OCI-LY3 (cell line): ENCODE measurements around the gene EPHA8.

Experiments
- H2AFZ ChIP-seq: fragments of 200-600, 300-600 bp; shearing (Covaris generic); 2 replicates; pipeline ENCODE4 v1.6.0; 2014; ENCODE audit warnings: antibody characterized with exemption, low read depth, low read length
- H3K27ac ChIP-seq: fragments of 200-600, 300-600 bp; sonication (generic); 2 replicates; pipeline ENCODE4 v1.5.1; 2014; ENCODE audit warnings: mild to moderate bottlenecking, low read length, moderate library complexity, mixed read lengths
- H3K27me3 ChIP-seq: fragments of 200-600, 300-600 bp; sonication (generic); 2 replicates; pipeline ENCODE4 v1.6.1; 2014; ENCODE audit warnings: low read depth, low read length, mixed read lengths
- H3K36me3 ChIP-seq: fragments of 200-600, 300-600 bp; sonication (generic); replicated peaks from 2 replicates; pipeline ENCODE3; 2014; ENCODE audit warnings: low read depth, low read length, mixed read lengths
- H3K4me1 ChIP-seq: fragments of 300-600, 200-600 bp; sonication (generic); 2 replicates; pipeline ENCODE4 v1.6.1; 2014; ENCODE audit warnings: low read length, mixed read lengths
- H3K4me2 ChIP-seq: fragments of 200-600, 300-600 bp; sonication (generic); 2 replicates; pipeline ENCODE4 v1.6.1; 2014; ENCODE audit warnings: low read length, mixed read lengths
- H3K4me3 ChIP-seq: fragments of 300-600, 200-600 bp; sonication (generic); 2 replicates; pipeline ENCODE4 v1.5.1; 2014; ENCODE audit warnings: antibody characterized with exemption, mild to moderate bottlenecking, low read length, moderate library complexity
- H3K79me2 ChIP-seq: fragments of 300-600, 200-600 bp; shearing (Covaris generic); 2 replicates; pipeline ENCODE4 v1.6.1; 2014; ENCODE audit warnings: mild to moderate bottlenecking, low read length, mixed read lengths
- H3K9ac ChIP-seq: fragments of 300-600, 200-600 bp; shearing (Covaris generic); 2 replicates; pipeline ENCODE4 v1.6.0; 2014; ENCODE audit warnings: mild to moderate bottlenecking, low read length, moderate library complexity
- H3K9me3 ChIP-seq: fragments of 200-600, 300-600 bp; shearing (Covaris generic); 2 replicates; pipeline ENCODE4 v1.6.1; 2014; ENCODE audit warnings: low read length, mixed read lengths; ENCODE audit not compliant: insufficient read depth
- H4K20me1 ChIP-seq: fragments of 200-600, 300-600 bp; sonication (generic); 2 replicates; pipeline ENCODE4 v1.6.1; 2016; ENCODE audit warnings: low read length, mixed read lengths; ENCODE audit not compliant: insufficient read depth
- EZH2phosphoT487 ChIP-seq: fragments of 200-600 bp; shearing (Covaris generic); IDR thresholded peaks from 2 replicates; pipeline ENCODE4 v1.6.1; 2018; ENCODE audit warnings: antibody characterized with exemption, mixed run types, low read depth
- TF ChIP-seq, protein P1 (sequence below): fragments of 200-600, 300-600 bp; sonication (generic); IDR thresholded peaks from 2 replicates; pipeline ENCODE4 v1.5.1; 2014; ENCODE audit warnings: antibody characterized with exemption, low read length, low read depth

Gene EPHA8

DNA sequence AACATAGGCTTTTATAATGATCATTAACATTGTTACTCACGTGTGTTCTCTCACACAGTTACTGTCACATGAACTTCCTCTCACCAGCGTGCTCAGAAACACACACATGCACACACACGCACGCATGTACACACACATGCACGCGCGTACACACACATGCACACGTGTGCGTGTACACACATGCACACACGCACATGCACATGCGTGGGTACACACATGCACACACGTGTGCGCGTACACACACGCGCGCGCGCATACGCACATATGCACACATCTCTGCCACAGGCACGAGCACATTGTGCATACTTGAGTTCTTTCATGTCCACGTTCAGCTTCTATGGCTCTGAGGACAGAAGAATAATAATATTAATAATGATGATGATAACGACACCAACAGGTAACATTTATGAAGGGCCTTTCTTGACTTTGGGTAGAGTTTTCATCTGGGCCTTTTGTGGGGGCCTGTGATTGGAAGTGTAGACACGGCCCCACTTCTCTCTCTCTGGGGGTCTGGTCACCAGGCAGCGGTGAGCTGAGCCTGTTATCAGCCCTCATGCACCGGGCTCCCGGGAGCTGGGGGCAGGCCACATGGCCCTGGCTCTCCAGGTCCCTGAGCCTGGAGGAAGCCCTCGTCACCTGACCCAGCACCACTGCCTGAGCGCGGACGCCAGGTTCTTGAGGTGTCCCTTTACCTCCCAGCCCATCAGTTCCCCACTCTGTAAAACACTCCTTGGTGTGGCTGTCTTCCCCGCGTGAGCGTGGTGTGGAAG, 7.0 kb downstream of the EPHA8 start:
- no peak for TF ChIP-seq EZH2phosphoT487
- TF ChIP-seq, protein P1, sequence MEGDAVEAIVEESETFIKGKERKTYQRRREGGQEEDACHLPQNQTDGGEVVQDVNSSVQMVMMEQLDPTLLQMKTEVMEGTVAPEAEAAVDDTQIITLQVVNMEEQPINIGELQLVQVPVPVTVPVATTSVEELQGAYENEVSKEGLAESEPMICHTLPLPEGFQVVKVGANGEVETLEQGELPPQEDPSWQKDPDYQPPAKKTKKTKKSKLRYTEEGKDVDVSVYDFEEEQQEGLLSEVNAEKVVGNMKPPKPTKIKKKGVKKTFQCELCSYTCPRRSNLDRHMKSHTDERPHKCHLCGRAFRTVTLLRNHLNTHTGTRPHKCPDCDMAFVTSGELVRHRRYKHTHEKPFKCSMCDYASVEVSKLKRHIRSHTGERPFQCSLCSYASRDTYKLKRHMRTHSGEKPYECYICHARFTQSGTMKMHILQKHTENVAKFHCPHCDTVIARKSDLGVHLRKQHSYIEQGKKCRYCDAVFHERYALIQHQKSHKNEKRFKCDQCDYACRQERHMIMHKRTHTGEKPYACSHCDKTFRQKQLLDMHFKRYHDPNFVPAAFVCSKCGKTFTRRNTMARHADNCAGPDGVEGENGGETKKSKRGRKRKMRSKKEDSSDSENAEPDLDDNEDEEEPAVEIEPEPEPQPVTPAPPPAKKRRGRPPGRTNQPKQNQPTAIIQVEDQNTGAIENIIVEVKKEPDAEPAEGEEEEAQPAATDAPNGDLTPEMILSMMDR, result no peak
- Histone ChIP-seq H4K20me1 (no peaks in the 10 kb centered on the region), H2AFZ (no peak overlapping the region), H3K4me1 (no peaks in the 10 kb centered on the region), H3K27ac (no peak overlapping the region), H3K4me3 (no peak overlapping the region), H3K27me3 (no peaks in the 10 kb centered on the region), H3K79me2 (no peaks in the 10 kb centered on the region), H3K9ac (no peak overlapping the region), H3K4me2 (no peak overlapping the region), H3K36me3 (no peaks in the 10 kb centered on the region), H3K9me3 (no peaks in the 10 kb centered on the region)

DNA sequence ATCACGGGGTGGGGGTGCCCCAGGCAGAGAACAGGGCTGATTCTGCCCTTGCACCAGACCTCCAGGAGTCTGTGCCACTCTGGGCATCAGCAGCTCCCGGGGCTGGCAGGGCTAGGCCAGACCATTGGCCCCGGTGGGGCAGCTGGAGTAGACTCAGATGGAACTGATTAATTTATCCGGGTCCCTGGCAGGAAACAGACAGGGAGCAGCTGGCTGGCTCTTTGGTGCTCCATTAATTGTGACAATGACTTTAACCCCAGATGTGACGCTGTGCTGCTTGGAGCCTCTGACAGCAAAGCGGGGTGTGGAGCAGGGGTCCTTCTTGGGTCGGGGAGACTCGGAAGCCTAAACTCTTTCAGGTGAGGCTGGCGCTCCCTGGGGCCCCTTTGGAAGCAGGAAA, 9.5 kb downstream of the EPHA8 start:
- no peaks in the 10 kb centered on the region for H3K4me1 ChIP-seq
- H3K27ac ChIP-seq, result no peak overlapping the region
- H3K4me3 ChIP-seq, result no peak overlapping the region
- no peak overlapping the region for H2AFZ ChIP-seq
- H4K20me1 ChIP-seq, result no peaks in the 10 kb centered on the region
- H3K79me2 ChIP-seq, result no peaks in the 10 kb centered on the region
- H3K9ac ChIP-seq, result no peak overlapping the region
- no peaks in the 10 kb centered on the region for H3K36me3 ChIP-seq
- H3K4me2 ChIP-seq, result no peak overlapping the region
- H3K9me3 ChIP-seq, result no peaks in the 10 kb centered on the region
- H3K27me3 ChIP-seq, result no peaks in the 10 kb centered on the region
- TF ChIP-seq, protein P1, result no peak
- TF ChIP-seq EZH2phosphoT487, result no peak

DNA sequence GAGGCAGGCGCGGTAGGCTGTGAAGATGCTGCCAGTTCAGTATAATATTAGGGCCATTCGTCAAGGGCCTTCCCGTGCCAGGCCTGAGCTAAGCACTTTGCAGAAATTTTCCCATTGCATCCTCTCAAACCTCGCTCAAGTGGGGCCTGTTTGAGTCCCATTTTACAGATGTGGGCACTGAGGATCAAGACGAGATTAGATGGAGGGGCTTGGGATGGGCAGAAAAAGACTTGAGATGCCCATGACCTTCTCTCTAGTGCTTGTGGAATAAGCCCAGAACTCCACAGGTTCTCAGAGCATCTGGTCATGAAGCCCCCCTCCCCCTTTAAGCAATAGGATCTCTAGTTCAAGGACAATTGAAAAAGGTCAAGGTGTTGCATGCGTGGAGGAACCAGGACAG, 9.9 kb downstream of the EPHA8 start:
- Histone ChIP-seq H3K27ac (no peak overlapping the region), H3K4me2 (no peak overlapping the region), H3K36me3 (no peaks in the 10 kb centered on the region), H2AFZ (no peak overlapping the region), H4K20me1 (no peaks in the 10 kb centered on the region), H3K27me3 (no peaks in the 10 kb centered on the region), H3K9ac (no peak overlapping the region), H3K4me1 (no peaks in the 10 kb centered on the region), H3K79me2 (no peaks in the 10 kb centered on the region), H3K9me3 (no peaks in the 10 kb centered on the region), H3K4me3 (no peak overlapping the region)
- TF ChIP-seq EZH2phosphoT487, result no peak
- TF ChIP-seq, protein P1, result no peak

DNA sequence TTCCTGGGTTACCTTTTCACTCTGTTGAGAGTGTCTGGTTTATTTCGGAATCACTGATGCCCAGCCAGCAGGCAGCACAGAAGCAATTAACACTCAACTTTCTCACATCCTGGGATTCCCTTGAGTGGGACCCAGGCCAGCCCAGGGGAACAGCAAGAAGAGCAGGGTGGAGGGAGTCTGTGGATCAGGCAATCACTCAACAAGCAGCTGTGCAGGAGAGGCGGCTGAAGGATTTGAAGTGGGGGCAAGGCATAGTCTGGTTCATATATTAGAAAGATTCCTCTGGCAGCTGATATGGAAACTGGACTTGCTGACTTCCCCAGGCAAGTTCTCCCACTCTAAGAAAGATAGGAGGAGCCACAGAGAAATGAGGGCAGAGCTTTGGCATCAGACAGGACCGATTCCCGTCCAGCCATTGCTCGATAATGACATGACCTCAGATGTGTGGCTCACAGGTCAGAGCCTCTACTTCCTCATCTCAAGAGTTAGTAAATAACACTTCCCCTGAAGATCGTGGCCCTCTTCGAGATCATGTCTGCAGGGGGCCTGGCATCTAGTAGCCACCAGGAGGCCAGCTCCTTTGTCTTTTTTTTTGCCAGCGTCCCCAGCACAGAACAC, 12.4 kb downstream of the EPHA8 start:
- no peak for TF ChIP-seq EZH2phosphoT487
- TF ChIP-seq, protein P1, result no peak
- Histone ChIP-seq H3K4me2 (no peak overlapping the region), H3K79me2 (no peaks in the 10 kb centered on the region), H2AFZ (no peak overlapping the region), H3K27ac (no peak overlapping the region), H3K9ac (no peak overlapping the region), H3K36me3 (no peaks in the 10 kb centered on the region), H3K27me3 (no peaks in the 10 kb centered on the region), H3K9me3 (no peaks in the 10 kb centered on the region), H3K4me3 (no peak overlapping the region), H3K4me1 (no peaks in the 10 kb centered on the region), H4K20me1 (no peaks in the 10 kb centered on the region)
